ENCODE data around the gene C4BPA. TPM values are rescaled to one million over a fixed set of nuclear protein-coding genes. Genes with fewer than 3 reads are reported as not detected.
A peak's percentile ranks its signal among the peaks of the same experiment; 100 is the strongest.

Gene C4BPA
- total and polyA plus RNA-seq, 10 of the 15 experiments (the other 5 are each of a cell fraction or from before 2014, with no cell fraction given), result 0.31 TPM; not detected in 9

GRCh38 chr1:207088701-207089626 lies 15.1 kb upstream of the C4BPA start, which contains the start of gene C4BPB:
Gene C4BPB, plus strand, starts transcription at chr1:207088860. Its CDS starts 672 bp downstream, at chr1:207089532.
- ChIA-PET CTCF (interaction anchor here (1.2 to 4.4 kb wide), 7 partner anchors 9 to 411 kb away, joined by 3 to 29 read pairs (median 5); no protein-coding TSS in a partner anchor), RAD21 (ENCODE audit: unreplicated experiment) (interaction anchor here (0.6 to 1.4 kb wide), 4 partner anchors 48 to 320 kb away, joined by 3 to 5 read pairs (median 4); partner anchors contain the start of gene CD55), SMC1A (ENCODE audit: uncharacterized antibody, unreplicated experiment) (interaction anchor here (0.6 to 1.7 kb wide), 8 partner anchors 9 to 359 kb away, joined by 3 to 5 read pairs (median 3); no protein-coding TSS in a partner anchor), POLR2A (no interaction called here)
- H3K4me2 ChIP-seq (ENCODE audit: control insufficient read depth, insufficient read depth), result peak within 1 kb of the TSS; percentile 60; the same call in 1 of the 2 replicates
- no TSS peak for BruUV-seq (replicated peaks)
- intact Hi-C loops (cut with micrococcal nuclease; ENCODE audit: unreplicated experiment) (no loop called here), in situ Hi-C loops (cut with MboI) (loop anchor here (5.0 kb wide), 1 partner anchor 408 kb away; the partner anchor contains the start of gene CR1)
- no peaks in the 10 kb centered on the region for H3K36me3 ChIP-seq (ENCODE audit: control insufficient read depth in 2 of 2, insufficient read depth in 2 of 2, low read length in 1 of 2)
- 74% methylated on average over 9 of the region's 9 CpGs for WGBS (ENCODE audit: insufficient coverage, insufficient replicate concordance, low lambda C conversion rate, missing lambda C conversion rate)
- H3K9me3 ChIP-seq (replicated peaks; ENCODE audit: control insufficient read depth, insufficient read depth, low read length), result no peaks in the 10 kb centered on the region
- FAIRE-seq, result peak; percentile 56
- no peaks in the 10 kb centered on the region for H3K79me2 ChIP-seq (ENCODE audit: control insufficient read depth, insufficient read depth, low read length)
- ATAC-seq, result peak; percentile 30; the same call in 2 of the 3 replicates
- no peak for DNase-seq (ENCODE audit: low read depth, low spot score)
- H3K27me3 ChIP-seq (replicated peaks in 1 of 2; ENCODE audit: control insufficient read depth in 2 of 2, insufficient read depth in 2 of 2, low read length in 1 of 2), result no peaks in the 10 kb centered on the region
- H3K9ac ChIP-seq (ENCODE audit: control insufficient read depth, insufficient read depth, low read length), result peak within 1 kb of the TSS; percentile 19; the same call in 1 of the 2 replicates
- peak within 1 kb of the TSS; percentile 82 for H2AFZ ChIP-seq (ENCODE audit: control insufficient read depth, low read depth, low read length)
- peaks cover 4% of the 10 kb centered on the region; the same call in 1 of the 2 replicates for H3K4me1 ChIP-seq (ENCODE audit: control insufficient read depth, insufficient read depth, low read length)
- peak; percentile 64; the same call in 1 of the 2 replicates for TF ChIP-seq TCF12 (IDR thresholded peaks at IDR 0.05; ENCODE audit: low read depth, low read length)
- 0 out of 2 replicates have a peak, but pooled peaks have one; percentile 18 for TF ChIP-seq FOXM1 (IDR thresholded peaks at IDR 0.05; ENCODE audit: low read depth, low read length)
- no peak for TF ChIP-seq ATF2 (IDR thresholded peaks at IDR 0.05; ENCODE audit: low read length)
- TF ChIP-seq NFIC (IDR thresholded peaks at IDR 0.05; ENCODE audit: low read depth, low read length), result peak; percentile 30; the same call in 1 of the 2 replicates
- TF ChIP-seq RUNX3 (IDR thresholded peaks at IDR 0.05; ENCODE audit: low read length), result peak; percentile 27; the same call in 1 of the 2 replicates
- TF ChIP-seq CBFB (IDR thresholded peaks at IDR 0.05; ENCODE audit: low read depth), result no peak
- peak within 1 kb of the TSS; percentile 39 for H3K4me3 ChIP-seq
- H3K27ac ChIP-seq (ENCODE audit: control insufficient read depth, insufficient read depth), result peak within 1 kb of the TSS; percentile 14; the same call in 1 of the 2 replicates
- no peaks in the 10 kb centered on the region for H4K20me1 ChIP-seq (ENCODE audit: control insufficient read depth, insufficient read depth)
